Measurements from ENCODE around the gene GABRB3.

Gene GABRB3

DNA sequence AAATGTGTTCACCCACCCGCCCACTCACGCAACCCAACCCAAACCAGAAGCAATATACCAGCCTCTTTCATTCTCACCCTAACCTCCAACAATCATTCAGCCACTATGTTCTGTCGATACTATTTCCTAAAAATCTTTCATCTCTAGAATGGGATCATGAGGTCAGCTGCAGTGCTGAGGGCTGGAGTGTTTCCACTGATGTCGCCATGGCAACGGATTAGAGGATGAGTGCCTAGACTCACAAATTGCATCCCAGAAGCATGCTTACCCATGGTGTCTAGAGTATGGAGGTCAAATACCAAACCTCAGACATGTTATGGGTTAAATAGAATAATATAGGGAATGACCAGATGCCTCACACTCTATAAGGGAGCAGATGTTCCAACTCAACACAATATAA, 138.5 kb downstream of the GABRB3 start:
- TF ChIP-seq, protein P1, sequence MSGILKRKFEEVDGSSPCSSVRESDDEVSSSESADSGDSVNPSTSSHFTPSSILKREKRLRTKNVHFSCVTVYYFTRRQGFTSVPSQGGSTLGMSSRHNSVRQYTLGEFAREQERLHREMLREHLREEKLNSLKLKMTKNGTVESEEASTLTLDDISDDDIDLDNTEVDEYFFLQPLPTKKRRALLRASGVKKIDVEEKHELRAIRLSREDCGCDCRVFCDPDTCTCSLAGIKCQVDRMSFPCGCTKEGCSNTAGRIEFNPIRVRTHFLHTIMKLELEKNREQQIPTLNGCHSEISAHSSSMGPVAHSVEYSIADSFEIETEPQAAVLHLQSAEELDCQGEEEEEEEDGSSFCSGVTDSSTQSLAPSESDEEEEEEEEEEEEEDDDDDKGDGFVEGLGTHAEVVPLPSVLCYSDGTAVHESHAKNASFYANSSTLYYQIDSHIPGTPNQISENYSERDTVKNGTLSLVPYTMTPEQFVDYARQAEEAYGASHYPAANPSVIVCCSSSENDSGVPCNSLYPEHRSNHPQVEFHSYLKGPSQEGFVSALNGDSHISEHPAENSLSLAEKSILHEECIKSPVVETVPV (CRISPR knock-in tag; IDR thresholded peaks at IDR 0.05): no peak
- TF ChIP-seq ZFP3 (CRISPR knock-in tag; IDR thresholded peaks at IDR 0.05): no peak
- no peak for ATAC-seq

DNA sequence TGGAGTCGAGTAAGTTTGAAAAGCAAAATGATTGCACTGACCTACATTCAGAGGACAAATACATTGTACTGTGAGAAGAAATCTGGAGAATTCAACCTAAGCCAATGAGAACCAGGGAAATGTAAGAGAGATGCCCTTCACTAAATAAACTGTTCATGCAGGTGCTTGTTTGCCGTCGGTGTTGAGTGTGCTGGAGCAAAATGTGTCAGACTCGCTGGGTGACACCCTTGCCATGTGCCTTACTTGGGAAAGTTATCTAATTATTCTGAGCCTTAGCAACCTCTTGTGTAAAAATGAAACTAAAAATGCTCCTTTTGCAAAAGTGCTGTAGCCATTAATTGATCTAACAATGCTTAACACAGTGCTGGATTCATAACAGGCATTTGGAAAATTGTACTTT, 140.4 kb downstream of the GABRB3 start:
- no peak for ATAC-seq
- no peak for TF ChIP-seq BACH2 (CRISPR knock-in tag; IDR thresholded peaks at IDR 0.05; ENCODE audit: borderline replicate concordance)
- no peak for TF ChIP-seq TCF4 (CRISPR knock-in tag; IDR thresholded peaks at IDR 0.05; ENCODE audit: borderline replicate concordance)
- TF ChIP-seq, protein P2, sequence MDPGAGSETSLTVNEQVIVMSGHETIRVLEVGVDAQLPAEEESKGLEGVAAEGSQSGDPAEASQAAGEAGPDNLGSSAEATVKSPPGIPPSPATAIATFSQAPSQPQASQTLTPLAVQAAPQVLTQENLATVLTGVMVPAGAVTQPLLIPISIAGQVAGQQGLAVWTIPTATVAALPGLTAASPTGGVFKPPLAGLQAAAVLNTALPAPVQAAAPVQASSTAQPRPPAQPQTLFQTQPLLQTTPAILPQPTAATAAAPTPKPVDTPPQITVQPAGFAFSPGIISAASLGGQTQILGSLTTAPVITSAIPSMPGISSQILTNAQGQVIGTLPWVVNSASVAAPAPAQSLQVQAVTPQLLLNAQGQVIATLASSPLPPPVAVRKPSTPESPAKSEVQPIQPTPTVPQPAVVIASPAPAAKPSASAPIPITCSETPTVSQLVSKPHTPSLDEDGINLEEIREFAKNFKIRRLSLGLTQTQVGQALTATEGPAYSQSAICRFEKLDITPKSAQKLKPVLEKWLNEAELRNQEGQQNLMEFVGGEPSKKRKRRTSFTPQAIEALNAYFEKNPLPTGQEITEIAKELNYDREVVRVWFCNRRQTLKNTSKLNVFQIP (CRISPR knock-in tag; IDR thresholded peaks at IDR 0.05; ENCODE audit: borderline replicate concordance, low read depth): no peak
- TF ChIP-seq, protein P3, sequence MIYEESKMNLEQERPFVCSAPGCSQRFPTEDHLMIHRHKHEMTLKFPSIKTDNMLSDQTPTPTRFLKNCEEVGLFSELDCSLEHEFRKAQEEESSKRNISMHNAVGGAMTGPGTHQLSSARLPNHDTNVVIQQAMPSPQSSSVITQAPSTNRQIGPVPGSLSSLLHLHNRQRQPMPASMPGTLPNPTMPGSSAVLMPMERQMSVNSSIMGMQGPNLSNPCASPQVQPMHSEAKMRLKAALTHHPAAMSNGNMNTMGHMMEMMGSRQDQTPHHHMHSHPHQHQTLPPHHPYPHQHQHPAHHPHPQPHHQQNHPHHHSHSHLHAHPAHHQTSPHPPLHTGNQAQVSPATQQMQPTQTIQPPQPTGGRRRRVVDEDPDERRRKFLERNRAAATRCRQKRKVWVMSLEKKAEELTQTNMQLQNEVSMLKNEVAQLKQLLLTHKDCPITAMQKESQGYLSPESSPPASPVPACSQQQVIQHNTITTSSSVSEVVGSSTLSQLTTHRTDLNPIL (CRISPR knock-in tag; IDR thresholded peaks at IDR 0.05; ENCODE audit: low read depth): no peak
- no peak for TF ChIP-seq ARNTL (CRISPR knock-in tag; IDR thresholded peaks at IDR 0.05; ENCODE audit: borderline replicate concordance, low read depth)
- TF ChIP-seq, protein P1 (CRISPR knock-in tag; IDR thresholded peaks at IDR 0.05): no peak

DNA sequence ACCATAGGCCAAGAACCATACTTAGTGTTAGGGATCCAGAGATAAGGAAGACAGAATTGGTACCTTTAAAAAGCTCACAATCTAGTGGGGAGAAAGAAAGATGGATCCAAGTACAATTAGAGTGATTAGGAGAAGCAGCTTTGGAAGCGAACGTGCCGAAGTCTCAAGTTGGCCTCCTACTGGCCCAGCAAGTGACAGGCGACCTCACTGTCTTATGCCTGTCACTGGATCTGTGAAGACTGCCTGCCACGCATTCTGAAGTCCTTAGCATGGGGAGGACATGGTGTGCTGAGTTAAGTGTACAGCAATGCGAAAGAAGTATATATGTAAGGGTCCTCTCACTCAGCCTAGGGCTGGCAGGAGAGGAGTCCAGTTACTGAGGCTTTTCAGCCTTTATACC, 141.0 kb downstream of the GABRB3 start:
- TF ChIP-seq CSDC2 (CRISPR knock-in tag; IDR thresholded peaks at IDR 0.05): no peak
- TF ChIP-seq, protein P3 (CRISPR knock-in tag; IDR thresholded peaks at IDR 0.05; ENCODE audit: low read depth): no peak
- TF ChIP-seq ZNF565 (CRISPR knock-in tag; conservative IDR thresholded peaks at IDR 0.05; ENCODE audit: low read depth): no peak
- TF ChIP-seq, protein P1 (CRISPR knock-in tag; IDR thresholded peaks at IDR 0.05): no peak
- ATAC-seq: no peak

DNA sequence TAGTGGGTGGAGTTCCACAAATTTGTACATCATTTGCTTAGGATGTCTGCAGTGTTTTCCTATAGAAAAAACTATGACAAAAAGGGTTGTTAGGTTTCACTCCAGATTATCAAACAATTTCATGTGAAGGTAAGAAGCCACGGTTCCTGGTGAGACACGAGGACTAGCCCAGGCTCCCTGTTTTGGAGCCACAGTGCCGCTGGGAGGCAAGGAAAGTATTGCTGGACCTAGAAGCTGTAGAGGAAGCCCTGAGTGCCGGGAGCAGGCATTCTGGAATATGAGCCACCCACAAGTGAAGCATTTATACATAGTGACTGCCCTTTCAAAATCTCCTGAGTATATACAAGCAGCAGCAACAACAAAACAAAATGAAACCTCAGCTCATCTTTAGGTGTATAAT, 142.0 kb downstream of the GABRB3 start:
- TF ChIP-seq TCF4 (CRISPR knock-in tag; IDR thresholded peaks at IDR 0.05; ENCODE audit: borderline replicate concordance) (no peak), ZNF70 (CRISPR knock-in tag; IDR thresholded peaks at IDR 0.05) (no peak), ISL1 (CRISPR knock-in tag; IDR thresholded peaks at IDR 0.05) (no peak), ZFP3 (CRISPR knock-in tag; IDR thresholded peaks at IDR 0.05) (no peak), CSDC2 (CRISPR knock-in tag; IDR thresholded peaks at IDR 0.05) (no peak), ZNF565 (CRISPR knock-in tag; conservative IDR thresholded peaks at IDR 0.05; ENCODE audit: low read depth) (no peak), RARB (CRISPR knock-in tag; IDR thresholded peaks at IDR 0.05) (no peak), OSR1 (CRISPR knock-in tag; IDR thresholded peaks at IDR 0.05) (no peak), ZC3H10 (CRISPR knock-in tag; IDR thresholded peaks at IDR 0.05) (no peak), ZFP30 (CRISPR knock-in tag; IDR thresholded peaks at IDR 0.05) (no peak), ARNTL (CRISPR knock-in tag; IDR thresholded peaks at IDR 0.05; ENCODE audit: borderline replicate concordance, low read depth) (no peak)
- TF ChIP-seq, protein P4, sequence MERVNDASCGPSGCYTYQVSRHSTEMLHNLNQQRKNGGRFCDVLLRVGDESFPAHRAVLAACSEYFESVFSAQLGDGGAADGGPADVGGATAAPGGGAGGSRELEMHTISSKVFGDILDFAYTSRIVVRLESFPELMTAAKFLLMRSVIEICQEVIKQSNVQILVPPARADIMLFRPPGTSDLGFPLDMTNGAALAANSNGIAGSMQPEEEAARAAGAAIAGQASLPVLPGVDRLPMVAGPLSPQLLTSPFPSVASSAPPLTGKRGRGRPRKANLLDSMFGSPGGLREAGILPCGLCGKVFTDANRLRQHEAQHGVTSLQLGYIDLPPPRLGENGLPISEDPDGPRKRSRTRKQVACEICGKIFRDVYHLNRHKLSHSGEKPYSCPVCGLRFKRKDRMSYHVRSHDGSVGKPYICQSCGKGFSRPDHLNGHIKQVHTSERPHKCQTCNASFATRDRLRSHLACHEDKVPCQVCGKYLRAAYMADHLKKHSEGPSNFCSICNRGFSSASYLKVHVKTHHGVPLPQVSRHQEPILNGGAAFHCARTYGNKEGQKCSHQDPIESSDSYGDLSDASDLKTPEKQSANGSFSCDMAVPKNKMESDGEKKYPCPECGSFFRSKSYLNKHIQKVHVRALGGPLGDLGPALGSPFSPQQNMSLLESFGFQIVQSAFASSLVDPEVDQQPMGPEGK (CRISPR knock-in tag; IDR thresholded peaks at IDR 0.05; ENCODE audit: borderline replicate concordance): no peak
- TF ChIP-seq, protein P3 (CRISPR knock-in tag; IDR thresholded peaks at IDR 0.05; ENCODE audit: low read depth): no peak
- TF ChIP-seq, protein P5, sequence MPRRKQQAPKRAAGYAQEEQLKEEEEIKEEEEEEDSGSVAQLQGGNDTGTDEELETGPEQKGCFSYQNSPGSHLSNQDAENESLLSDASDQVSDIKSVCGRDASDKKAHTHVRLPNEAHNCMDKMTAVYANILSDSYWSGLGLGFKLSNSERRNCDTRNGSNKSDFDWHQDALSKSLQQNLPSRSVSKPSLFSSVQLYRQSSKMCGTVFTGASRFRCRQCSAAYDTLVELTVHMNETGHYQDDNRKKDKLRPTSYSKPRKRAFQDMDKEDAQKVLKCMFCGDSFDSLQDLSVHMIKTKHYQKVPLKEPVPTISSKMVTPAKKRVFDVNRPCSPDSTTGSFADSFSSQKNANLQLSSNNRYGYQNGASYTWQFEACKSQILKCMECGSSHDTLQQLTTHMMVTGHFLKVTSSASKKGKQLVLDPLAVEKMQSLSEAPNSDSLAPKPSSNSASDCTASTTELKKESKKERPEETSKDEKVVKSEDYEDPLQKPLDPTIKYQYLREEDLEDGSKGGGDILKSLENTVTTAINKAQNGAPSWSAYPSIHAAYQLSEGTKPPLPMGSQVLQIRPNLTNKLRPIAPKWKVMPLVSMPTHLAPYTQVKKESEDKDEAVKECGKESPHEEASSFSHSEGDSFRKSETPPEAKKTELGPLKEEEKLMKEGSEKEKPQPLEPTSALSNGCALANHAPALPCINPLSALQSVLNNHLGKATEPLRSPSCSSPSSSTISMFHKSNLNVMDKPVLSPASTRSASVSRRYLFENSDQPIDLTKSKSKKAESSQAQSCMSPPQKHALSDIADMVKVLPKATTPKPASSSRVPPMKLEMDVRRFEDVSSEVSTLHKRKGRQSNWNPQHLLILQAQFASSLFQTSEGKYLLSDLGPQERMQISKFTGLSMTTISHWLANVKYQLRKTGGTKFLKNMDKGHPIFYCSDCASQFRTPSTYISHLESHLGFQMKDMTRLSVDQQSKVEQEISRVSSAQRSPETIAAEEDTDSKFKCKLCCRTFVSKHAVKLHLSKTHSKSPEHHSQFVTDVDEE (CRISPR knock-in tag; IDR thresholded peaks at IDR 0.05): no peak
- no peak for ATAC-seq

All from SK-N-SH treated with all-trans-retinoic acid at 6 μM for 48 hours (cell line).